Activated CD4-positive, alpha-beta T cell treated with anti-CD3 and anti-CD28 coated beads, Interleukin-2, Interleukin-4, amounts not matched to agents 100 ng/mL and 50 ng/mL, durations not matched to agents 16 hours and 8 hours (primary cell): Measurements from ENCODE around the gene SRP68.
"Not testable (repeated sequence)": the region's sequence is repeated elsewhere in the genome, so short reads cannot be mapped to it uniquely, and the experiment has no call there.

Experiments
- DNase-seq: peaks from one replicate; pipeline ENCODE4 v3.0.0-alpha.2; 2020; ENCODE audit warnings: low spot score

Gene SRP68

GRCh38 chr17:76044475-76045007 is 27.8 kb downstream of the SRP68 start:
- DNase-seq: not testable (repeated sequence)

GRCh38 chr17:76042868-76043267 is 29.4 kb downstream of the SRP68 start:
- not testable (repeated sequence) for DNase-seq

GRCh38 chr17:76040376-76040775 is 31.9 kb downstream of the SRP68 start:
- no peak for DNase-seq

- DNase-seq: no peak
Observed at GRCh38 chr17:76039121-76039520, 33.2 kb downstream of the SRP68 start.

GRCh38 chr17:76038050-76038449 is 34.3 kb downstream of the SRP68 start:
- no peak for DNase-seq

GRCh38 chr17:76036497-76037261 is 35.6 kb downstream of the SRP68 start:
- DNase-seq: no peak

GRCh38 chr17:76034428-76035350 is 37.6 kb downstream of the SRP68 start:
- DNase-seq: no peak

GRCh38 chr17:76033139-76033538 is 39.2 kb downstream of the SRP68 start:
- no peak for DNase-seq

GRCh38 chr17:76032780-76033108 is 39.6 kb downstream of the SRP68 start:
- no peak for DNase-seq

- no peak for DNase-seq
Observed at GRCh38 chr17:76032073-76032779, 40.1 kb downstream of the SRP68 start.

- no peak for DNase-seq
Observed at GRCh38 chr17:76027159-76027839, 45.0 kb downstream of the SRP68 start, which contains the start of gene EVPL. EVPL (minus strand) TSS chr17:76027306; CDS start chr17:76027198, 108 bp downstream.

- DNase-seq: no peak
Observed at GRCh38 chr17:76026714-76027158, 45.6 kb downstream of the SRP68 start.

GRCh38 chr17:76025294-76025693 is 47.0 kb downstream of the SRP68 start:
- DNase-seq: no peak

- no peak for DNase-seq
Observed at GRCh38 chr17:76024353-76024752, 48.0 kb downstream of the SRP68 start.

GRCh38 chr17:76023900-76024237 is 48.4 kb downstream of the SRP68 start:
- no peak for DNase-seq

GRCh38 chr17:76022973-76023899 is 49.1 kb downstream of the SRP68 start:
- no peak for DNase-seq

GRCh38 chr17:76022285-76022684 is 50.0 kb downstream of the SRP68 start:
- no peak for DNase-seq

- DNase-seq: no peak
Observed at GRCh38 chr17:76019833-76020467, 52.4 kb downstream of the SRP68 start.

GRCh38 chr17:76018801-76019200 is 53.5 kb downstream of the SRP68 start:
- DNase-seq: no peak

- no peak for DNase-seq
Observed at GRCh38 chr17:76018340-76018680, 54.0 kb downstream of the SRP68 start.
